Fibroblast of peridontal ligament (primary cell): ENCODE data around the gene TTC39A.

Source experiments
- DNase-seq: peaks from one replicate; pipeline ENCODE4 v3.0.0-alpha.2; 2010; ENCODE audit errors: extremely low read depth

The TTC39A gene

GRCh38 chr1:51314974-51315373, 15.4 kb downstream of the TTC39A start:
- no peak for DNase-seq

- DNase-seq, result peak; percentile 77
Observed at GRCh38 chr1:51313961-51314777, 16.2 kb downstream of the TTC39A start.

GRCh38 chr1:51313268-51313852, 17.0 kb downstream of the TTC39A start:
- DNase-seq, result no peak

- DNase-seq, result no peak
Observed at GRCh38 chr1:51312718-51313117, 17.6 kb downstream of the TTC39A start.

GRCh38 chr1:51311826-51312225, 18.5 kb downstream of the TTC39A start:
- DNase-seq, result no peak

- DNase-seq, result no peak
Observed at GRCh38 chr1:51310871-51311613, 19.3 kb downstream of the TTC39A start.

GRCh38 chr1:51309291-51309690, 21.1 kb downstream of the TTC39A start:
- DNase-seq, result no peak

- no peak for DNase-seq
Observed at GRCh38 chr1:51308636-51309035, 21.7 kb downstream of the TTC39A start.

- DNase-seq, result no peak
Observed at GRCh38 chr1:51306950-51307349, 23.4 kb downstream of the TTC39A start.

- no peak for DNase-seq
Observed at GRCh38 chr1:51305371-51305823, 25.0 kb downstream of the TTC39A start.

GRCh38 chr1:51304360-51304759, 26.0 kb downstream of the TTC39A start:
- DNase-seq, result no peak

GRCh38 chr1:51303751-51304251, 26.6 kb downstream of the TTC39A start:
- DNase-seq, result peak; percentile 50

- DNase-seq, result no peak
Observed at GRCh38 chr1:51303315-51303714, 27.0 kb downstream of the TTC39A start.

GRCh38 chr1:51302746-51303145, 27.6 kb downstream of the TTC39A start:
- no peak for DNase-seq

- DNase-seq, result no peak
Observed at GRCh38 chr1:51302270-51302669, 28.1 kb downstream of the TTC39A start.

GRCh38 chr1:51301844-51302162, 28.6 kb downstream of the TTC39A start:
- DNase-seq, result no peak

- peak; percentile 36 for DNase-seq
Observed at GRCh38 chr1:51301152-51301843, 29.1 kb downstream of the TTC39A start.

- DNase-seq, result no peak
Observed at GRCh38 chr1:51299981-51300670, 30.2 kb downstream of the TTC39A start.

GRCh38 chr1:51299185-51299885, 31.0 kb downstream of the TTC39A start:
- no peak for DNase-seq

GRCh38 chr1:51298322-51298705, 32.0 kb downstream of the TTC39A start:
- DNase-seq, result no peak
